Left ventricle myocardium superior (tissue), 1 donor: ENCODE data around the gene HIPK2. TPM values are rescaled to one million over a fixed set of nuclear protein-coding genes. Genes with fewer than 3 reads are reported as not detected.
A peak's percentile ranks its signal among the peaks of the same experiment; 100 is the strongest.

Experiments used
- ATAC-seq: fragments of 200-7000 bp; cut with Tn5 transposase; one replicate; pipeline ENCODE4 v1.9.1; 2020; ENCODE audit warnings: mild to moderate bottlenecking, moderate library complexity
- DNase-seq: peaks from one replicate; pipeline ENCODE4 v3.0.0-alpha.2; 2020
- intact Hi-C: fragments of 100-400 bp; cut with micrococcal nuclease; formaldehyde crosslinking; loops from one replicate; pipeline ENCODE4 v1.11.0; 2022
- long read RNA-seq: library from polyadenylated mRNA; unstranded; transcript quantifications from one replicate; pipeline ENCODE4 v2.0.0, GENCODE V29; 2021
- total RNA-seq: library from RNA; stranded (reverse); fragmentation: NEBNext Ultra II Directional; extraction: Animal tissue kit (Norgen Biotek cat#: 25700); gene quantifications from one replicate; pipeline ENCODE4 v1.2.1, GENCODE V29; 2021
- donor health status: DM: no; HTN: yes; CAD: no; lungs with severe emphysema.

HIPK2 gene
- 103 TPM for total RNA-seq
- long read RNA-seq, partial matches to known transcripts: 6 of 98 reads
- long read RNA-seq, other reads (novel, unspliced or antisense): 92 of 98 reads

- DNase-seq (peak; percentile 90), ATAC-seq (peak; percentile 85)
- intact Hi-C loops: loop anchor here (10.0 kb wide), 1 partner anchor 123 kb away; no protein-coding TSS in a partner anchor
Observed at GRCh38 chr7:139777948-139778841, at the start of gene HIPK2. TSS of gene HIPK2 (minus strand) at chr7:139777998. CDS start at chr7:139777623, 375 bp downstream.

DNA sequence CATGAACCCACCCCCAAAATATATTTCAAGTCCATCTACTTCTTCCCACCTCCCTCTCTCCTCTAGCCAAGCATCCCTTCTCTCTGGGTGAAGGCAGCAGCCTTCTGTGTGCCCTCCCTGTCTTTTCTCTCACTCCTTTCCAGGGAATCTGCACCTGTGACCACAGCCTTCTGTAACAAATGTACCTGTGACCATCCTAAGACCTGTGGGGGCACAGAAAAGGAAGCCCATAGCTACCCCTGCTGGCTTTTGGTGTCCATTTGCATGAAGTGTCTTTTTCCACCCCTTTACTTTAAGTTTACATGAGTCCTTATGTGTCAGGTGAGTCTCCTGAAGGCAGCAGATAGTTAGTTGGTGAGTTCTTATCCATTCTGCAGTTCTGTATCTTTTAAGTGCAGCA, 49.2 kb upstream of the HIPK2 start:
- no peak for ATAC-seq
- intact Hi-C loops: no loop called here
- no peak for DNase-seq

DNA sequence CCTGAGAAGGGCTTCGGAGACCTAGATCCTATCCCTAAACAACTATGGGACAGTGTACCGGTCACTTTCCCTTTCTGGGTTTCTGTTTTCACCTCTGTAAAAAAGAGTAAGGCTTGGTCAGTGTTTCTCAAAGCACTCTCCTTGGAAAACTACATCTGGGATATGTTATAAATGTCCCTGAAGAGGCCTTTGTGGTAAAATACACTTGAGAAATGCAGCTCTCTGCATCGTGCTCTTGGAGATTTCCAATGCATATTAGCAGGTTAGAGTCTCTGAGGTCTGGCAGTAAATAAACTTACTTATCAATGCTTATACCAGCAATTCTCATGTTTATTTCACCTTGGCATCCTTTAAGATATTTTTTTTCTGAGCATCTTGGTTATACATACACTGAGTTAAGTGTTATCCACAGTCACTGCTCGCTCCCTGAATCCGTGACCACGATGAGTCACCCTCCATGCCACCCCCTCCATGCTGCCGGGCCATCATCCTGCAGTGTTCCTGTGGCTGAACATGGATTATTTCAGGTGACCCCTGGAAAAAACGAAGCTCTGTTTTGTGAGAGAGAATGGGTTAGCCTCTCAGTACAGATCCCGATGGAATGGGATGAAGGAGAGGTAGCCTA, 48.0 kb upstream of the HIPK2 start:
- intact Hi-C loops: no loop called here
- DNase-seq (no peak), ATAC-seq (no peak)

GRCh38 chr7:139823959-139824521, 46.2 kb upstream of the HIPK2 start:
- ATAC-seq (no peak), DNase-seq (no peak)
- intact Hi-C loops: no loop called here

- DNase-seq (no peak), ATAC-seq (no peak)
- intact Hi-C loops: no loop called here
Observed at GRCh38 chr7:139822855-139823254, 45.1 kb upstream of the HIPK2 start.

- DNase-seq: no peak
- intact Hi-C loops: no loop called here
- ATAC-seq: no peak
Observed at GRCh38 chr7:139821349-139822105, 43.7 kb upstream of the HIPK2 start.

DNA sequence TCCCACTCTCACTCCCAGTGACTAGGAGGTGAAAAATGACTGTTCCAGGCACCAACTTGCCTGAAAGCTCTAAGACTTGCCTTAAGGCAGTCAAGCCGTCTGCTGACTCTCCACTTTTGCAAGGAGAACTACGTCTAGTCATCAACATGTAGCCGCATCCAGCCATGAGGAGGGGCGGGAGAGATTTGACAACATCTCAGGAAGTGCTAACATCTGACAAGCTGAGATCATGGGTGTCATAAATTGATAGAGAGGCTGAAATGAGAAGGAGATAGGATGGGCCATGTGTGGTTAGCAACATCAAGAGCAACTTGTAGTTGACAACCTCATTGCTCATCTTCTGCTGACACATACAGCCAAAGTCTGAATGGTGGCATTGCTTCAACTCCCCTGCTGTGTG, 42.3 kb upstream of the HIPK2 start:
- DNase-seq (no peak), ATAC-seq (no peak)
- intact Hi-C loops: no loop called here

DNA sequence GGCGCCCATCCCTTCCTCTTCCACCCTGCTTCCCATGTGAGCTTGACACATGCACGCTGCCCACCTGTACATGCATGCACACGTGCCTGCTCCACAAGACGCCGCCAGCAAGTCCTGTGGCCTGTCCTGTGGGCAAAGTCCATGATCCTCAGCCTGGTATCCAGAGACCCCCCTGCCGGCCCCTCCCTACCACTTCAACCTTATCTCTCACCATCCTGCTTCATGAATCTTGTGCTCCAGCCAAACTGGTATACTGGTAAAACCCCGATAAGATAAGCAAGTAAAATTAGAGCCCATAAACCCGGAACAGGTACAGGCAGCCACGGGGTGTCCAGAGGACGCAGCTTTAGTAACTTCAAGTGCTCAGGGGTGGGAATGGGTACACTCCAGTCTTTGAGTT, 39.5 kb upstream of the HIPK2 start:
- ATAC-seq: no peak
- intact Hi-C loops: no loop called here
- DNase-seq: no peak

DNA sequence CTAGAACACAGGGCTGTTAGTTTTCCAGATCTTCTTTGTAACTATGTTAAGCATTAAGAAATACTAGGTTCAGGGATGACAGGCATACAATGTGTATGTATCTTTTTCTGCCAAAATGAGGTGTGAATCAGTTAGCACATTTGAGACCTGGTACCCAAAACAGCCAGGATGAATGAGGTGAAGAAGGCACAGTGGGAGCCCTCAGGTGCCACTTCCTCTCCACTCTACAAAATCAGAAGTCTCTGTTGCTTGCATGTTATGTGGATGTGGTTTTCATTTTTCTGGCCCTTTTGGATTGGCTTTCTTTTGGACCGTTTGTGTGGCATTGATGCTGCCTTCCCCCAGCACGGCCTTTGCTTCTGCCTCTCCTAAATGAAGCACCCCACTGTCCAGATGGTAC, 35.9 kb upstream of the HIPK2 start:
- intact Hi-C loops: no loop called here
- no peak for DNase-seq
- no peak for ATAC-seq

GRCh38 chr7:139813151-139813550, 35.4 kb upstream of the HIPK2 start:
- intact Hi-C loops: no loop called here
- no peak for DNase-seq
- no peak for ATAC-seq

DNA sequence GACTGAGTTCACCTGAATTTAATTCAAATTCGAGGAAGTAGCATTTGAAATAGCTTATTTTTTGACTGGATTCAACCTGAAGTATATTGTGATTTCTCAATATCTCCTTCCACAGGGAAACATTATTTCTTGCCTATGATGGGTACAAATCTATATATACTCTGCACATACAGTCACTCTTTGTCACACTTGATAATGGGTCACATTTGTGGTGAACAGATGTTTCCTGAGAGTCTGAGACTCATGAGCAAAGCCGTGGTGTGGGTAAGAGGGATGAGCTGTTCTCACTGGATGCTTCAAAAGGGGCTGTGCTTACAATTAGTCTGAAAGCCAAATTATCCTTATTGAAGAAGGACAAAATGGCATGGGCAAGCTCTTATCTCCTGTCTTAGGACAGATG, 33.3 kb upstream of the HIPK2 start:
- intact Hi-C loops: no loop called here
- no peak for DNase-seq

GRCh38 chr7:139808846-139809442, 31.1 kb upstream of the HIPK2 start:
- no peak for DNase-seq
- intact Hi-C loops: no loop called here
- no peak for ATAC-seq

More for the DNA sequence above, 33.3 kb upstream of the HIPK2 start:
- ATAC-seq: no peak

GRCh38 chr7:139808427-139808826, 30.6 kb upstream of the HIPK2 start:
- ATAC-seq (no peak), DNase-seq (no peak)
- intact Hi-C loops: no loop called here

GRCh38 chr7:139807009-139807408, 29.2 kb upstream of the HIPK2 start:
- no peak for DNase-seq
- intact Hi-C loops: no loop called here
- no peak for ATAC-seq

GRCh38 chr7:139804571-139804970, 26.8 kb upstream of the HIPK2 start:
- intact Hi-C loops: no loop called here
- ATAC-seq: no peak
- no peak for DNase-seq

- intact Hi-C loops: no loop called here
- peak; percentile 45 for ATAC-seq
Observed at GRCh38 chr7:139799586-139799985, 21.8 kb upstream of the HIPK2 start.

GRCh38 chr7:139798892-139799291, 21.1 kb upstream of the HIPK2 start:
- intact Hi-C loops: no loop called here
- no peak for DNase-seq
- peak; percentile 72 for ATAC-seq

More at GRCh38 chr7:139799586-139799985, 21.8 kb upstream of the HIPK2 start:
- DNase-seq: no peak

DNA sequence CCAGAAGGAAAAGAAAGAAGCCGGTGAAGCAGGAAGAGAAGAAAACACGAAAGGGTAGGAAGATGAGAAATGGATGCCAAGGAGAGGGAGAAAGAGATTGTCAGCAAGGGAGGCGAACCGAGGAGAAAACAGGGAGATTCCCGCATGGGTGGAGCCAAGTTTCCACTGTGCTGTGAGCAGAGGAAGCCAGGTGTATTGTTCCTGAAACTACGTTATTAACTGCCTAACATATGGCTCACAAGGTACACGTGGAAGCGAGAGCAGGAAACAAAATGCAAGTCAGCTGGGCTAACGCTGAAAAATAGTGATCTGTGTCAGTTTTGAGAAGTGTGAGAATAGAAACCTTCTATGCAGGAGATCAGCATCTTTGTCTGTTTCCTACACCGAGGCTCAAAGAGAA, 20.4 kb upstream of the HIPK2 start:
- ATAC-seq (no peak), DNase-seq (no peak)
- intact Hi-C loops: no loop called here

DNA sequence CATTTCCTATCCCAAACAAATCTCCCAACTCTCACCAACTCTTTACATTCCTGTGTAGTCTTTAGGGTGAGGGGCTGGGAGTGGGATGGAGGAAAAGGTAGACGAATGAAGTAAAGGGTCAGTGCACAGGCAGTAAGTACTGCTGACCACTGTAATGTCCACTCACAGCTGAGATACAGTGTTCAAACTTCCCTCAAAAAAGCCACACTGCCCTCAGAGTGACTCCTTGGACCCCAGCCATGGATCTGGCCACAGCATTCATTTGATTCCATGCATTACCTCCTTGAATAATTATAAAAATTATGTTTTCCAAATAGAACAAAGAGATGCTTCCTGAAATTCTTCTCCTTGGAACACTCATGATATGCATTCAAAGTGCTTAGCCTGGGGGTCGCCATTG, 19.8 kb upstream of the HIPK2 start:
- intact Hi-C loops: no loop called here
- ATAC-seq (no peak), DNase-seq (no peak)
